ENCODE results near the gene ZNF620.

The ZNF620 gene

DNA sequence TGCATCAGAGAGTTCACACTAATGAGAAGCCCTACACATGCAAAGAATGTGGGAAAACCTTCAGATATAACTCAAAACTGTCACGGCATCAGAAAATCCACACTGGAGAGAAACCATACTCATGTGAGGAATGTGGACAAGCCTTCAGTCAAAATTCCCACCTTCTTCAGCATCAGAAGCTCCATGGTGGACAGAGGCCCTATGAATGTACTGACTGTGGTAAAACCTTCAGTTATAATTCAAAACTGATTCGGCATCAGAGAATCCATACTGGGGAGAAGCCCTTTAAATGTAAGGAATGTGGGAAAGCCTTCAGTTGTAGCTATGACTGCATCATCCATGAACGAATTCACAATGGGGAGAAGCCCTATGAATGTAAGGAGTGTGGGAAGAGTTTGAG, 18.7 kb upstream of the ZNF620 start:
- H2AK5ac ChIP-seq (ENCODE audit: low read depth, low read length), result no peak overlapping the region
- H3K4me2 ChIP-seq (ENCODE audit: insufficient read depth, low read length, poor library complexity, severe bottlenecking), result no peak overlapping the region
- no peak overlapping the region for H2BK120ac ChIP-seq (ENCODE audit: low read depth, low read length)
- no peak overlapping the region for H2AFZ ChIP-seq (ENCODE audit: low read length)
- no peaks in the 10 kb centered on the region for H3K4me1 ChIP-seq (ENCODE audit: control insufficient read depth in 2 of 2, insufficient read depth in 1 of 2, low read depth in 1 of 2, low read length in 2 of 2)
- no peak overlapping the region for H3K14ac ChIP-seq (ENCODE audit: low read length)
- no peak overlapping the region for H3K4me3 ChIP-seq (ENCODE audit: low read length in 2 of 2)
- no peak overlapping the region for H2BK5ac ChIP-seq (ENCODE audit: low read length)
- H4K8ac ChIP-seq (ENCODE audit: low read depth, low read length), result no peak overlapping the region
- no peak overlapping the region for H3K23ac ChIP-seq (ENCODE audit: low read depth, low read length, poor library complexity)
- no peak overlapping the region for H2BK15ac ChIP-seq (ENCODE audit: low read length)
- WGBS, 2 donors (ENCODE audit: extremely low coverage in 2 of 2, insufficient read length in 2 of 2, insufficient replicate concordance in 1 of 2), result no CpG with 5 or more reads among the region's 3 CpGs
- no peak overlapping the region for H2BK12ac ChIP-seq (ENCODE audit: low read length)
- H3K27me3 ChIP-seq (ENCODE audit: control insufficient read depth in 3 of 3, insufficient read depth in 3 of 3, low read depth in 1 of 3, low read length in 3 of 3), result no peaks in the 10 kb centered on the region
- no peak overlapping the region for H4K91ac ChIP-seq (ENCODE audit: low read depth, low read length, poor library complexity)
- no peak overlapping the region for H3K4ac ChIP-seq (ENCODE audit: low read length)
- H3K79me1 ChIP-seq (ENCODE audit: low read depth, low read length), result no peaks in the 10 kb centered on the region
- H3K9me3 ChIP-seq (replicated peaks in 1 of 2; ENCODE audit: control insufficient read depth in 2 of 2, insufficient read depth in 1 of 2, low read depth in 1 of 2, low read length in 2 of 2), result peaks cover 15 to 16% of the 10 kb centered on the region in 2 donors
- no peak overlapping the region for H3K18ac ChIP-seq (ENCODE audit: low read length)
- no peak overlapping the region for H3K9ac ChIP-seq (ENCODE audit: low read depth, low read length, poor library complexity)
- no peak for DNase-seq (ENCODE audit: low spot score)
- H3K36me3 ChIP-seq (replicated peaks in 1 of 2; ENCODE audit: control insufficient read depth in 2 of 2, insufficient read depth in 2 of 2, low read length in 2 of 2), result peaks cover 0 to 17% of the 10 kb centered on the region in 2 donors
- H3K27ac ChIP-seq (replicated peaks; ENCODE audit: low read length), result no peak overlapping the region

GRCh38 chr3:40490916-40491315, 14.9 kb upstream of the ZNF620 start:
- Histone ChIP-seq H3K14ac (ENCODE audit: low read length) (no peak overlapping the region), H3K18ac (ENCODE audit: low read length) (no peak overlapping the region), H3K79me1 (ENCODE audit: low read depth, low read length) (no peaks in the 10 kb centered on the region), H4K91ac (ENCODE audit: low read depth, low read length, poor library complexity) (no peak overlapping the region), H3K27ac (replicated peaks; ENCODE audit: low read length) (no peak overlapping the region), H4K8ac (ENCODE audit: low read depth, low read length) (no peak overlapping the region), H3K23ac (ENCODE audit: low read depth, low read length, poor library complexity) (no peak overlapping the region), H3K4ac (ENCODE audit: low read length) (no peak overlapping the region), H3K9ac (ENCODE audit: low read depth, low read length, poor library complexity) (no peak overlapping the region), H3K36me3 (replicated peaks in 1 of 2; ENCODE audit: control insufficient read depth in 2 of 2, insufficient read depth in 2 of 2, low read length in 2 of 2) (peaks cover 0 to 14% of the 10 kb centered on the region in 2 donors), H2BK5ac (ENCODE audit: low read length) (no peak overlapping the region), H2BK120ac (ENCODE audit: low read depth, low read length) (no peak overlapping the region), H2AK5ac (ENCODE audit: low read depth, low read length) (no peak overlapping the region), H3K27me3 (ENCODE audit: control insufficient read depth in 3 of 3, insufficient read depth in 3 of 3, low read depth in 1 of 3, low read length in 3 of 3) (no peaks in the 10 kb centered on the region), H2BK15ac (ENCODE audit: low read length) (no peak overlapping the region), H3K4me3 (ENCODE audit: low read length in 2 of 2) (no peak overlapping the region), H2BK12ac (ENCODE audit: low read length) (no peak overlapping the region), H2AFZ (ENCODE audit: low read length) (no peak overlapping the region), H3K9me3 (replicated peaks in 1 of 2; ENCODE audit: control insufficient read depth in 2 of 2, insufficient read depth in 1 of 2, low read depth in 1 of 2, low read length in 2 of 2) (peaks cover 15 to 16% of the 10 kb centered on the region in 2 donors), H3K4me1 (ENCODE audit: control insufficient read depth in 2 of 2, insufficient read depth in 1 of 2, low read depth in 1 of 2, low read length in 2 of 2) (no peaks in the 10 kb centered on the region), H3K4me2 (ENCODE audit: insufficient read depth, low read length, poor library complexity, severe bottlenecking) (no peak overlapping the region)
- no peak for DNase-seq (ENCODE audit: low spot score)
- WGBS, 2 donors (ENCODE audit: extremely low coverage in 2 of 2, insufficient read length in 2 of 2, insufficient replicate concordance in 1 of 2), result no CpG with 5 or more reads among the region's 5 CpGs

DNA sequence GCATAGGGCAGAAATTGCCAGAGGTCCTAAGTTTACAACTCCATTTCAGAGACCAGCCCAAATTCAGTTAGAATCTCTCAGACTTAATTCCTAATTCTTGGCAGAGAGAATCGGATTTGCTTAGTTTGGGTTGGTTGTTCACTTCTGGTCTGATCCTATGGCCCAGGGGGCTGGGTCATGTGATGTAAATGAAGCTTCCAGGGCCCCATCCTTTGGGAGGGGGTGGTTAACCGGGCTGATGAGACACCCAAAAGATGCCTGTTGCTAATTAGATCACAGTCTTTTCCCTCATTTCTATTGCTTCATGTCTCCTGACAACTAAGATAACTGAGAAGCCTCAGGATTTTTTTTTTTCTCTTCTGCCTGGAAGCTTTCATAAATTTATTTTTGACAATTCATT, 11.1 kb upstream of the ZNF620 start:
- Histone ChIP-seq H2AK5ac (ENCODE audit: low read depth, low read length) (no peak overlapping the region), H2AFZ (ENCODE audit: low read length) (no peak overlapping the region), H2BK15ac (ENCODE audit: low read length) (no peak overlapping the region), H4K91ac (ENCODE audit: low read depth, low read length, poor library complexity) (no peak overlapping the region), H2BK120ac (ENCODE audit: low read depth, low read length) (no peak overlapping the region), H3K79me1 (ENCODE audit: low read depth, low read length) (no peaks in the 10 kb centered on the region), H3K9me3 (replicated peaks in 1 of 2; ENCODE audit: control insufficient read depth in 2 of 2, insufficient read depth in 1 of 2, low read depth in 1 of 2, low read length in 2 of 2) (no peaks in the 10 kb centered on the region), H3K4me1 (ENCODE audit: control insufficient read depth in 2 of 2, insufficient read depth in 1 of 2, low read depth in 1 of 2, low read length in 2 of 2) (no peaks in the 10 kb centered on the region), H3K36me3 (replicated peaks in 1 of 2; ENCODE audit: control insufficient read depth in 2 of 2, insufficient read depth in 2 of 2, low read length in 2 of 2) (no peaks in the 10 kb centered on the region), H3K23ac (ENCODE audit: low read depth, low read length, poor library complexity) (no peak overlapping the region), H2BK5ac (ENCODE audit: low read length) (no peak overlapping the region), H3K27me3 (ENCODE audit: control insufficient read depth in 3 of 3, insufficient read depth in 3 of 3, low read depth in 1 of 3, low read length in 3 of 3) (no peaks in the 10 kb centered on the region), H4K8ac (ENCODE audit: low read depth, low read length) (no peak overlapping the region), H2BK12ac (ENCODE audit: low read length) (no peak overlapping the region), H3K27ac (replicated peaks; ENCODE audit: low read length) (no peak overlapping the region), H3K4me2 (ENCODE audit: insufficient read depth, low read length, poor library complexity, severe bottlenecking) (no peak overlapping the region), H3K4me3 (ENCODE audit: low read length in 2 of 2) (no peak overlapping the region), H3K18ac (ENCODE audit: low read length) (no peak overlapping the region), H3K9ac (ENCODE audit: low read depth, low read length, poor library complexity) (no peak overlapping the region), H3K14ac (ENCODE audit: low read length) (no peak overlapping the region), H3K4ac (ENCODE audit: low read length) (no peak overlapping the region)
- no peak for DNase-seq (ENCODE audit: low spot score)
- no CpG with 5 or more reads among the region's 2 CpGs for WGBS, 2 donors (ENCODE audit: extremely low coverage in 2 of 2, insufficient read length in 2 of 2, insufficient replicate concordance in 1 of 2)

GRCh38 chr3:40497288-40497687, 8.6 kb upstream of the ZNF620 start:
- no peak overlapping the region for H3K14ac ChIP-seq (ENCODE audit: low read length)
- H3K4ac ChIP-seq (ENCODE audit: low read length), result no peak overlapping the region
- H3K4me3 ChIP-seq (ENCODE audit: low read length in 2 of 2), result no peak overlapping the region
- H2AFZ ChIP-seq (ENCODE audit: low read length), result no peak overlapping the region
- no peak overlapping the region for H4K8ac ChIP-seq (ENCODE audit: low read depth, low read length)
- H3K4me1 ChIP-seq (ENCODE audit: control insufficient read depth in 2 of 2, insufficient read depth in 1 of 2, low read depth in 1 of 2, low read length in 2 of 2), result no peaks in the 10 kb centered on the region
- H3K36me3 ChIP-seq (replicated peaks in 1 of 2; ENCODE audit: control insufficient read depth in 2 of 2, insufficient read depth in 2 of 2, low read length in 2 of 2), result no peaks in the 10 kb centered on the region
- H4K91ac ChIP-seq (ENCODE audit: low read depth, low read length, poor library complexity), result no peak overlapping the region
- H3K27ac ChIP-seq (replicated peaks; ENCODE audit: low read length), result no peak overlapping the region
- H3K4me2 ChIP-seq (ENCODE audit: insufficient read depth, low read length, poor library complexity, severe bottlenecking), result no peak overlapping the region
- H2BK15ac ChIP-seq (ENCODE audit: low read length), result no peak overlapping the region
- no peak for DNase-seq (ENCODE audit: low spot score)
- no peaks in the 10 kb centered on the region for H3K9me3 ChIP-seq (replicated peaks in 1 of 2; ENCODE audit: control insufficient read depth in 2 of 2, insufficient read depth in 1 of 2, low read depth in 1 of 2, low read length in 2 of 2)
- H2BK5ac ChIP-seq (ENCODE audit: low read length), result no peak overlapping the region
- H3K79me1 ChIP-seq (ENCODE audit: low read depth, low read length), result no peaks in the 10 kb centered on the region
- H3K18ac ChIP-seq (ENCODE audit: low read length), result no peak overlapping the region
- H3K27me3 ChIP-seq (ENCODE audit: control insufficient read depth in 3 of 3, insufficient read depth in 3 of 3, low read depth in 1 of 3, low read length in 3 of 3), result no peaks in the 10 kb centered on the region
- no peak overlapping the region for H3K23ac ChIP-seq (ENCODE audit: low read depth, low read length, poor library complexity)
- WGBS, 2 donors (ENCODE audit: extremely low coverage in 2 of 2, insufficient read length in 2 of 2, insufficient replicate concordance in 1 of 2), result no CpG with 5 or more reads among the region's 2 CpGs
- H3K9ac ChIP-seq (ENCODE audit: low read depth, low read length, poor library complexity), result no peak overlapping the region
- no peak overlapping the region for H2BK12ac ChIP-seq (ENCODE audit: low read length)
- no peak overlapping the region for H2BK120ac ChIP-seq (ENCODE audit: low read depth, low read length)
- H2AK5ac ChIP-seq (ENCODE audit: low read depth, low read length), result no peak overlapping the region
